Right atrium auricular region (tissue), 2 donors: ENCODE data around the gene ANP32B. TPM values are rescaled to one million over a fixed set of nuclear protein-coding genes. Genes with fewer than 3 reads are reported as not detected.
"Not testable (repeated sequence)": the region's sequence is repeated elsewhere in the genome, so short reads cannot be mapped to it uniquely, and the experiment has no call there.

Source experiments
- DNase-seq: peaks from one replicate; pipeline ENCODE4 v3.0.0-alpha.2; 2019; ENCODE audit warnings: low spot score
- H3K27ac ChIP-seq, 2 donors: fragments of 200-600 bp; sonication (generic); 1 replicate in 1 of 2; 2 replicates in 1 of 2; pipeline ENCODE4 v1.5.1; 2016 to 2019
- H3K27me3 ChIP-seq, 2 donors: fragments of 200-600 bp; sonication (generic); one replicate each; pipeline versions ENCODE4 v1.5.1 to v1.6.0; 2017 to 2019
- H3K36me3 ChIP-seq: fragments of 200-600 bp; sonication (generic); one replicate; pipeline ENCODE4 v1.5.1; 2016
- H3K4me1 ChIP-seq, 2 donors: fragments of 200-600 bp; sonication (generic); one replicate each; pipeline versions ENCODE4 v1.5.1 to v1.6.0; 2017 to 2019
- H3K4me3 ChIP-seq, 2 donors: fragments of 200-600 bp; sonication (generic); 1 replicate in 1 of 2; 2 replicates in 1 of 2; pipeline ENCODE4 v1.5.1; 2017 to 2019; ENCODE audit warnings: mild to moderate bottlenecking in 1 of 2, moderate library complexity in 1 of 2
- H3K9me3 ChIP-seq, 2 donors: fragments of 200-600 bp; sonication (generic); one replicate each; pipeline ENCODE4 v1.5.1; 2019
- CTCF ChIP-seq, 2 donors: fragments of 200-600 bp; sonication (generic); IDR thresholded peaks; one replicate each; pipeline ENCODE4 v1.5.1; 2019; ENCODE audit warnings: antibody characterized with exemption in 2 of 2
- total RNA-seq, 2 donors: library from RNA; depleted of rRNA; stranded (reverse); fragments of >200 nt; gene quantifications; one replicate each; pipeline ENCODE4 v1.1.0, GENCODE V29; 2016

ANP32B gene
- total RNA-seq, 2 donors from 2014 or later = 19.5 to 26.8 TPM

- Histone ChIP-seq H3K36me3 (no peaks in the 10 kb centered on the region), H3K9me3 (no peaks in the 10 kb centered on the region), H3K27ac (no peak overlapping the region), H3K27me3 (no peaks in the 10 kb centered on the region), H3K4me1 (no peaks in the 10 kb centered on the region), H3K4me3 (no peak overlapping the region)
- no peak for DNase-seq
- no peak for TF ChIP-seq CTCF (IDR thresholded peaks at IDR 0.05)
Measured at GRCh38 chr9:97940233-97940632, 42.9 kb upstream of the ANP32B start.

GRCh38 chr9:97940741-97941140 is 42.4 kb upstream of the ANP32B start:
- no peaks in the 10 kb centered on the region for H3K27me3 ChIP-seq

GRCh38 chr9:97941323-97941722 is 41.8 kb upstream of the ANP32B start:
- Histone ChIP-seq H3K9me3 (no peaks in the 10 kb centered on the region), H3K36me3 (no peaks in the 10 kb centered on the region), H3K27ac (no peak overlapping the region), H3K4me1 (no peaks in the 10 kb centered on the region), H3K27me3 (no peaks in the 10 kb centered on the region), H3K4me3 (no peak overlapping the region)
- no peak for TF ChIP-seq CTCF (IDR thresholded peaks at IDR 0.05)
- no peak for DNase-seq

More at GRCh38 chr9:97940741-97941140, 42.4 kb upstream of the ANP32B start:
- Histone ChIP-seq H3K36me3 (no peaks in the 10 kb centered on the region), H3K9me3 (no peaks in the 10 kb centered on the region), H3K27ac (no peak overlapping the region), H3K4me3 (no peak overlapping the region), H3K4me1 (no peaks in the 10 kb centered on the region)
- no peak for TF ChIP-seq CTCF (IDR thresholded peaks at IDR 0.05)
- DNase-seq = no peak

- Histone ChIP-seq H3K36me3 (no peaks in the 10 kb centered on the region), H3K4me1 (no peaks in the 10 kb centered on the region), H3K27ac (no peak overlapping the region), H3K9me3 (no peaks in the 10 kb centered on the region), H3K27me3 (no peaks in the 10 kb centered on the region), H3K4me3 (no peak overlapping the region)
- TF ChIP-seq CTCF (IDR thresholded peaks at IDR 0.05) = no peak
- no peak for DNase-seq
Measured at GRCh38 chr9:97943308-97943855, 39.8 kb upstream of the ANP32B start.

- H3K4me1 ChIP-seq = no peaks in the 10 kb centered on the region
- no peaks in the 10 kb centered on the region for H3K27me3 ChIP-seq
- no peaks in the 10 kb centered on the region for H3K9me3 ChIP-seq
- H3K36me3 ChIP-seq = no peaks in the 10 kb centered on the region
- H3K27ac ChIP-seq = no peak overlapping the region
- TF ChIP-seq CTCF (IDR thresholded peaks at IDR 0.05) = no peak
- no peak overlapping the region for H3K4me3 ChIP-seq
- DNase-seq = no peak
Measured at GRCh38 chr9:97944612-97945011, 38.5 kb upstream of the ANP32B start.

- not testable (repeated sequence) for H3K27me3 ChIP-seq, DNase-seq, H3K4me3 ChIP-seq, H3K36me3 ChIP-seq, H3K4me1 ChIP-seq, H3K9me3 ChIP-seq, H3K27ac ChIP-seq
Measured at GRCh38 chr9:97945470-97945869, 37.7 kb upstream of the ANP32B start.

- H3K4me1 ChIP-seq, H3K27me3 ChIP-seq, H3K27ac ChIP-seq, H3K36me3 ChIP-seq, DNase-seq, H3K4me3 ChIP-seq, H3K9me3 ChIP-seq: not testable (repeated sequence)
Measured at GRCh38 chr9:97947094-97947493, 36.0 kb upstream of the ANP32B start.

- H3K4me1 ChIP-seq, H3K27me3 ChIP-seq, H3K27ac ChIP-seq, H3K36me3 ChIP-seq, DNase-seq, H3K9me3 ChIP-seq, H3K4me3 ChIP-seq: not testable (repeated sequence)
Measured at GRCh38 chr9:97950873-97951272, 32.3 kb upstream of the ANP32B start.
